Activated CD4-positive, alpha-beta T cell treated with anti-CD3 and anti-CD28 coated beads, Interleukin-2, amount 50 U/mL, for 24 hours (primary cell): ENCODE results near the gene ACADSB.

Experiments
- DNase-seq, 2 donors: peaks; one replicate each; pipeline ENCODE4 v3.0.0-alpha.2; 2020; ENCODE audit warnings: low read depth in 1 of 2, low spot score in 1 of 2

The ACADSB gene

GRCh38 chr10:123096452-123096851 is 87.6 kb downstream of the ACADSB start:
- no peak for DNase-seq

- DNase-seq: no peak
Measured at GRCh38 chr10:123097039-123097438, 88.2 kb downstream of the ACADSB start.

- no peak for DNase-seq
Measured at GRCh38 chr10:123100030-123100762, 91.4 kb downstream of the ACADSB start.

- no peak for DNase-seq
Measured at GRCh38 chr10:123101872-123102271, 93.1 kb downstream of the ACADSB start.

GRCh38 chr10:123102673-123103072 is 93.9 kb downstream of the ACADSB start:
- no peak for DNase-seq

- no peak for DNase-seq
Measured at GRCh38 chr10:123103944-123104343, 95.1 kb downstream of the ACADSB start.
